ENCODE data around the gene SLF1. TPM values are rescaled to one million over a fixed set of nuclear protein-coding genes. Genes with fewer than 3 reads are reported as not detected.

Gene SLF1
- total RNA-seq, 4 donors from 2014 or later: 2.5 to 3.8 (median 3.1) TPM

DNA sequence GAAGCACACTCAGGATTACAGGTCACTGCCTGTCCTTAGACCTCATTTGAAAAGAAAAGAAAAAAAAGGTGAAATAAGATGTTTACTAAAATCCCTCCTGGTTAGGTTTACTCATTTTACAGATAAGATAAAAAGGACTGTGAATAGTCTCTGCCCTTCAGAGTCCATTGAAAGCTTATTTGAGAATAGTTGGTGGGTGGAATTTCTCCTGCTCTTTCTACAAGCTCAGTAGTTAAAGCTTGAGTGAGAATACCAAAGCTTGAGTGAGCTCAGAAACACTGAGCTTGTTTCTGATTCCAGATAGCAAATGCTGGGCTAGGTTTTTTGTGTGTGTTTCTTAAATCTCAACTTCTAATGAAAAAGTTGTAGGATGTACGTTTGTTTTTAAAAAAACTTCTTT, 106.7 kb downstream of the SLF1 start:
- TF ChIP-seq CTCF (IDR thresholded peaks at IDR 0.05): no peak
- TF ChIP-seq POLR2AphosphoS5 (IDR thresholded peaks at IDR 0.05): no peak
- intact Hi-C loops (cut with DNase I): no loop called here
- Histone ChIP-seq H3K4me1 (no peaks in the 10 kb centered on the region), H3K4me3 (no peak overlapping the region), H3K36me3 (no peaks in the 10 kb centered on the region), H3K27me3 (no peaks in the 10 kb centered on the region), H3K27ac (replicated peaks in 1 of 4) (no peak overlapping the region), H3K9me3 (no peaks in the 10 kb centered on the region)
- DNase-seq (ENCODE audit: extremely low spot score): no peak
- WGBS: 75% methylated on average over 1 of the region's 1 CpG

- Histone ChIP-seq H3K4me1 (no peaks in the 10 kb centered on the region), H3K9me3 (no peaks in the 10 kb centered on the region), H3K36me3 (no peaks in the 10 kb centered on the region), H3K4me3 (no peak overlapping the region), H3K27me3 (no peaks in the 10 kb centered on the region), H3K27ac (replicated peaks in 1 of 4) (no peak overlapping the region)
- whole genome bisulfite sequencing: 38% methylated on average over 1 of the region's 1 CpG
- DNase-seq (ENCODE audit: extremely low spot score): no peak
- TF ChIP-seq POLR2AphosphoS5 (IDR thresholded peaks at IDR 0.05): no peak
- no peak for TF ChIP-seq EP300 (IDR thresholded peaks at IDR 0.05)
- no peak for TF ChIP-seq CTCF (IDR thresholded peaks at IDR 0.05)
- no peak for TF ChIP-seq POLR2A (IDR thresholded peaks at IDR 0.05; ENCODE audit: low read depth)
- intact Hi-C loops (cut with DNase I): loop anchor here (10.0 kb wide), 1 partner anchor 207 kb away; no protein-coding TSS in a partner anchor
Observed at GRCh38 chr5:94731471-94731870, 113.0 kb downstream of the SLF1 start.

GRCh38 chr5:94736498-94736897, 118.0 kb downstream of the SLF1 start:
- Histone ChIP-seq H3K4me3 (no peak overlapping the region), H3K9me3 (no peaks in the 10 kb centered on the region), H3K4me1 (no peaks in the 10 kb centered on the region), H3K27me3 (no peaks in the 10 kb centered on the region), H3K36me3 (no peaks in the 10 kb centered on the region), H3K27ac (replicated peaks in 1 of 4) (no peak overlapping the region)
- DNase-seq (ENCODE audit: extremely low spot score): no peak
- intact Hi-C loops (cut with DNase I): loop anchor here (10.0 kb wide), 1 partner anchor 212 kb away; no protein-coding TSS in a partner anchor
- TF ChIP-seq CTCF (IDR thresholded peaks at IDR 0.05) (no peak), POLR2AphosphoS5 (IDR thresholded peaks at IDR 0.05) (no peak), POLR2A (IDR thresholded peaks at IDR 0.05; ENCODE audit: low read depth) (no peak), EP300 (IDR thresholded peaks at IDR 0.05) (no peak)
- 90% methylated on average over 1 of the region's 1 CpG for WGBS

- H3K4me3 ChIP-seq: no peak overlapping the region
- H3K27me3 ChIP-seq: no peaks in the 10 kb centered on the region
- 77% methylated on average over 2 of the region's 2 CpGs for WGBS
- no peaks in the 10 kb centered on the region for H3K4me1 ChIP-seq
- TF ChIP-seq EP300 (IDR thresholded peaks at IDR 0.05) (no peak), POLR2A (IDR thresholded peaks at IDR 0.05; ENCODE audit: low read depth) (no peak), CTCF (IDR thresholded peaks at IDR 0.05) (no peak), POLR2AphosphoS5 (IDR thresholded peaks at IDR 0.05) (no peak)
- DNase-seq (ENCODE audit: extremely low spot score): no peak
- H3K36me3 ChIP-seq: no peaks in the 10 kb centered on the region
- H3K27ac ChIP-seq (replicated peaks in 1 of 4): no peak overlapping the region
- no peaks in the 10 kb centered on the region for H3K9me3 ChIP-seq
- intact Hi-C loops (cut with DNase I): no loop called here
Observed at GRCh38 chr5:94740286-94740685, 121.8 kb downstream of the SLF1 start.

DNA sequence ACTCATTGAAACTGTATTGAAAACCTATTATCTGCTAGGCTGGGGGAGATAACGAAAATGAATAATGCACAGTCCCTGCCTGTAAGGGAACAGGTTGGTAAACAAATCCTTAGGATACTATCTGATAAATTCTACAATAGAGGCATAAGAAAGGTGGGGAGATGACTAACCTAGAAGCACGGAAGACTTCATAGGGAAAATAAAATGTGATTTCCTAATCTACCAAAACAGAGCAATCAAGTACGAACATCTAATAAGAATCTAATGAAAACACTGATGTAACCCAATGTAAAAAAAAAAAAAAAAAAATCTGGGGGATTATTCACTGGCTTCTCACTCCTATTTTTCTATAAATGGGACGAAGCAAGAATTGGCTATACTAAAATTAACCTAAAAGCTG, 124.4 kb downstream of the SLF1 start:
- Histone ChIP-seq H3K36me3 (no peaks in the 10 kb centered on the region), H3K4me1 (no peaks in the 10 kb centered on the region), H3K9me3 (no peaks in the 10 kb centered on the region), H3K27me3 (no peaks in the 10 kb centered on the region), H3K27ac (replicated peaks in 1 of 4) (no peak overlapping the region), H3K4me3 (no peak overlapping the region)
- DNase-seq (ENCODE audit: extremely low spot score): no peak
- TF ChIP-seq POLR2AphosphoS5 (IDR thresholded peaks at IDR 0.05) (no peak), CTCF (IDR thresholded peaks at IDR 0.05) (no peak), EP300 (IDR thresholded peaks at IDR 0.05) (no peak)
- intact Hi-C loops (cut with DNase I): no loop called here
- 89% methylated on average over 4 of the region's 4 CpGs for WGBS

All from esophagus muscularis mucosa (tissue), 4 donors.